HL-60 (cell line): ENCODE data around the gene ZNF579.

ENCODE experiments used
- POLR2AphosphoS5 ChIP-seq: IDR thresholded peaks from 2 replicates; pipeline ENCODE4 v1.6.1; 2012; ENCODE audit warnings: low read depth
- TF ChIP-seq, protein P1 (sequence below): IDR thresholded peaks from one replicate; pipeline ENCODE4 v1.5.1; 2011; ENCODE audit warnings: low read length, control low read depth, inconsistent platforms; ENCODE audit not compliant: insufficient read depth

DNA sequence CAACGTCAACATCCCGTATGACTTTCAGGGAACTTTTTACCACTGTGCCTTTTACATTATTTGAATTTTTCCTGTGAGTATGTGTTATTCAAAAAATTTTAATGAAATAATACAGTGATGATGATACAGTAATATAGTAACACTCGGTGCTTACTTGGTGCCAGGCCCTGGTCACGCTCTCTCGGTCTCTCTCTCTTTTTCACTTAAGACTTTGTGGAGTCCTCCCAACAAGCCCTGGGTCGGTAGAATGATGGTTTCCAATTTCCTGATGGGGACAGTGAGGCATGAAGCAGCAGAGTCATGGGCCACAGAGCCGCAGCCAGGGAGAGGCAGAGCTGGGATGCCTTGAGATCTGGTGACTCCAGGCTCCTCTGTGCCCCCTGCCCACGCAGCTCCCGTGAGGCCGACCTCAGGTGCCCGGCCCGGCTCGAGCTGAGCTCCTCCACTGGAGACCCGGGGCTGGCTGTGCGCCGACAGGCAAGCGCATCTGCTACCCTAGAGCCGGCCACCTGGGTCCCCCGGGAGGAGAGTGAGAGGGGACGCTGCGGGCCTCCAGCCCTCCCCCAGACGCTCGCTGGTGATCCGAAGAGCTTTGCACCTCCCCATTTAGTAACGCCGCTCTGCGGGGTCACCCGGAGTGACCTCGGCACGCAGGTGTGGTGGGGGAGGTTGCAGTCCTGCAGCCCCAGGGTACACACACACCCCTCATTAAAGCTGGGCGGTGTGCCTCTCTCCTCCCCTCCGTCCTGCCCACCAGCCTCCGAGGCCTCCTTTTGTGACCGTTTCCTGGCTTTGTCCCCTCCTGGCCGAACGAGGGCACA is 30.9 kb downstream of the ZNF579 start:
- TF ChIP-seq, protein P1, sequence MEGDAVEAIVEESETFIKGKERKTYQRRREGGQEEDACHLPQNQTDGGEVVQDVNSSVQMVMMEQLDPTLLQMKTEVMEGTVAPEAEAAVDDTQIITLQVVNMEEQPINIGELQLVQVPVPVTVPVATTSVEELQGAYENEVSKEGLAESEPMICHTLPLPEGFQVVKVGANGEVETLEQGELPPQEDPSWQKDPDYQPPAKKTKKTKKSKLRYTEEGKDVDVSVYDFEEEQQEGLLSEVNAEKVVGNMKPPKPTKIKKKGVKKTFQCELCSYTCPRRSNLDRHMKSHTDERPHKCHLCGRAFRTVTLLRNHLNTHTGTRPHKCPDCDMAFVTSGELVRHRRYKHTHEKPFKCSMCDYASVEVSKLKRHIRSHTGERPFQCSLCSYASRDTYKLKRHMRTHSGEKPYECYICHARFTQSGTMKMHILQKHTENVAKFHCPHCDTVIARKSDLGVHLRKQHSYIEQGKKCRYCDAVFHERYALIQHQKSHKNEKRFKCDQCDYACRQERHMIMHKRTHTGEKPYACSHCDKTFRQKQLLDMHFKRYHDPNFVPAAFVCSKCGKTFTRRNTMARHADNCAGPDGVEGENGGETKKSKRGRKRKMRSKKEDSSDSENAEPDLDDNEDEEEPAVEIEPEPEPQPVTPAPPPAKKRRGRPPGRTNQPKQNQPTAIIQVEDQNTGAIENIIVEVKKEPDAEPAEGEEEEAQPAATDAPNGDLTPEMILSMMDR = no peak
- no peak for TF ChIP-seq POLR2AphosphoS5
